ENCODE measurements around the gene MUC5AC. TPM values are rescaled to one million over a fixed set of nuclear protein-coding genes. Genes with fewer than 3 reads are reported as not detected.
"Not testable (repeated sequence)": the region's sequence is repeated elsewhere in the genome, so short reads cannot be mapped to it uniquely, and the experiment has no call there.

Gene MUC5AC
- polyA plus RNA-seq, 1 donor from 2014 or later, result not detected

GRCh38 chr11:1173396-1173795 is 15.6 kb downstream of the MUC5AC start:
- not testable (repeated sequence) for H3K27ac Mint-ChIP-seq, H3K27me3 Mint-ChIP-seq, H3K9me3 Mint-ChIP-seq, H3K36me3 Mint-ChIP-seq, H3K4me1 Mint-ChIP-seq, H3K4me3 Mint-ChIP-seq

GRCh38 chr11:1174441-1175370 is 17.0 kb downstream of the MUC5AC start:
- no peaks in the 10 kb centered on the region for H3K27me3 Mint-ChIP-seq
- H3K27ac Mint-ChIP-seq, result no peak overlapping the region
- H3K4me1 Mint-ChIP-seq, result peaks cover 0 to 2% (median 0%) of the 10 kb centered on the region in 3 donors
- H3K4me3 Mint-ChIP-seq, result no peak overlapping the region
- no peaks in the 10 kb centered on the region for H3K36me3 Mint-ChIP-seq
- peaks cover 0 to 2% (median 0%) of the 10 kb centered on the region in 3 donors for H3K9me3 Mint-ChIP-seq

- Mint-ChIP-seq H3K36me3 (no peaks in the 10 kb centered on the region), H3K4me3 (no peak overlapping the region), H3K9me3 (peaks cover 0 to 2% (median 0%) of the 10 kb centered on the region in 3 donors), H3K27ac (peak overlapping the region in 1 of 3 donors; percentile 50), H3K27me3 (no peaks in the 10 kb centered on the region), H3K4me1 (peaks cover 0 to 2% (median 0%) of the 10 kb centered on the region in 3 donors)
Measured at GRCh38 chr11:1175461-1176223, 17.9 kb downstream of the MUC5AC start.

GRCh38 chr11:1176224-1177019 is 18.7 kb downstream of the MUC5AC start:
- H3K9me3 Mint-ChIP-seq, result peaks cover 0 to 2% (median 0%) of the 10 kb centered on the region in 3 donors
- H3K36me3 Mint-ChIP-seq, result no peaks in the 10 kb centered on the region
- no peaks in the 10 kb centered on the region for H3K27me3 Mint-ChIP-seq
- no peak overlapping the region for H3K4me3 Mint-ChIP-seq
- no peak overlapping the region for H3K27ac Mint-ChIP-seq
- H3K4me1 Mint-ChIP-seq, result peaks cover 0 to 2% (median 0%) of the 10 kb centered on the region in 3 donors

- Mint-ChIP-seq H3K4me3 (no peak overlapping the region), H3K27ac (no peak overlapping the region), H3K4me1 (peaks cover 0 to 2% (median 0%) of the 10 kb centered on the region in 3 donors), H3K27me3 (no peaks in the 10 kb centered on the region), H3K9me3 (peaks cover 0 to 2% (median 0%) of the 10 kb centered on the region in 3 donors), H3K36me3 (no peaks in the 10 kb centered on the region)
Measured at GRCh38 chr11:1177020-1177770, 19.4 kb downstream of the MUC5AC start.

GRCh38 chr11:1177771-1178090 is 20.0 kb downstream of the MUC5AC start:
- no peak overlapping the region for H3K4me3 Mint-ChIP-seq
- no peak overlapping the region for H3K27ac Mint-ChIP-seq
- peaks cover 0 to 2% (median 0%) of the 10 kb centered on the region in 3 donors for H3K9me3 Mint-ChIP-seq
- no peaks in the 10 kb centered on the region for H3K27me3 Mint-ChIP-seq
- H3K4me1 Mint-ChIP-seq, result peaks cover 0 to 2% (median 0%) of the 10 kb centered on the region in 3 donors
- no peaks in the 10 kb centered on the region for H3K36me3 Mint-ChIP-seq

- Mint-ChIP-seq H3K27me3 (no peaks in the 10 kb centered on the region), H3K4me1 (peaks cover 0 to 2% (median 0%) of the 10 kb centered on the region in 3 donors), H3K9me3 (peaks cover 0 to 2% (median 0%) of the 10 kb centered on the region in 3 donors)
Measured at GRCh38 chr11:1178201-1178885, 20.6 kb downstream of the MUC5AC start.

GRCh38 chr11:1178906-1179305 is 21.2 kb downstream of the MUC5AC start:
- Mint-ChIP-seq H3K36me3 (no peaks in the 10 kb centered on the region), H3K27ac (no peak overlapping the region), H3K27me3 (no peaks in the 10 kb centered on the region), H3K4me3 (no peak overlapping the region), H3K9me3 (peaks cover 0 to 2% (median 0%) of the 10 kb centered on the region in 3 donors), H3K4me1 (peaks cover 0 to 2% (median 0%) of the 10 kb centered on the region in 3 donors)

More at GRCh38 chr11:1178201-1178885, 20.6 kb downstream of the MUC5AC start:
- Mint-ChIP-seq H3K36me3 (no peaks in the 10 kb centered on the region), H3K4me3 (no peak overlapping the region), H3K27ac (no peak overlapping the region)

GRCh38 chr11:1179641-1180040 is 21.9 kb downstream of the MUC5AC start:
- Mint-ChIP-seq H3K36me3 (no peaks in the 10 kb centered on the region), H3K27ac (no peak overlapping the region), H3K27me3 (no peaks in the 10 kb centered on the region), H3K4me3 (no peak overlapping the region), H3K4me1 (peaks cover 0 to 2% (median 0%) of the 10 kb centered on the region in 3 donors), H3K9me3 (peaks cover 0 to 2% (median 0%) of the 10 kb centered on the region in 3 donors)

GRCh38 chr11:1180171-1180570 is 22.4 kb downstream of the MUC5AC start:
- H3K27ac Mint-ChIP-seq, result no peak overlapping the region
- peaks cover 0 to 2% (median 0%) of the 10 kb centered on the region in 3 donors for H3K4me1 Mint-ChIP-seq

GRCh38 chr11:1180947-1181391 is 23.2 kb downstream of the MUC5AC start:
- Mint-ChIP-seq H3K27ac (no peak overlapping the region), H3K9me3 (no peaks in the 10 kb centered on the region), H3K4me3 (no peak overlapping the region), H3K4me1 (no peaks in the 10 kb centered on the region), H3K36me3 (no peaks in the 10 kb centered on the region), H3K27me3 (no peaks in the 10 kb centered on the region)

More at GRCh38 chr11:1180171-1180570, 22.4 kb downstream of the MUC5AC start:
- Mint-ChIP-seq H3K27me3 (no peaks in the 10 kb centered on the region), H3K9me3 (peaks cover 0 to 2% (median 0%) of the 10 kb centered on the region in 3 donors), H3K36me3 (no peaks in the 10 kb centered on the region), H3K4me3 (no peak overlapping the region)

GRCh38 chr11:1181420-1181819 is 23.7 kb downstream of the MUC5AC start:
- Mint-ChIP-seq H3K9me3 (no peaks in the 10 kb centered on the region), H3K27me3 (no peaks in the 10 kb centered on the region), H3K36me3 (no peaks in the 10 kb centered on the region), H3K4me1 (no peaks in the 10 kb centered on the region), H3K27ac (no peak overlapping the region), H3K4me3 (no peak overlapping the region)

- Mint-ChIP-seq H3K27ac (no peak overlapping the region), H3K4me3 (peak overlapping the region in 1 of 4 donors; percentile 22), H3K27me3 (no peaks in the 10 kb centered on the region), H3K9me3 (no peaks in the 10 kb centered on the region), H3K36me3 (no peaks in the 10 kb centered on the region), H3K4me1 (no peaks in the 10 kb centered on the region)
Measured at GRCh38 chr11:1181853-1182535, 24.2 kb downstream of the MUC5AC start.

Measured in IgD-negative memory B cell (primary cell).